HG03378 (cell line): ENCODE results near the gene ASCC1.
"Not testable (repeated sequence)": the region's sequence is repeated elsewhere in the genome, so short reads cannot be mapped to it uniquely, and the experiment has no call there.

Source experiments
- ATAC-seq: cut with Tn5 transposase; IDR thresholded peaks from one replicate; pipeline ENCODE4 v1.9.1; 2021; ENCODE audit warnings: mild to moderate bottlenecking, moderate library complexity; ENCODE audit not compliant: unreplicated experiment

The ASCC1 gene

GRCh38 chr10:72173619-72174296 is 42.3 kb downstream of the ASCC1 start:
- ATAC-seq: no peak

- no peak for ATAC-seq
Observed at GRCh38 chr10:72173262-72173618, 42.8 kb downstream of the ASCC1 start.

GRCh38 chr10:72171175-72171630 is 44.9 kb downstream of the ASCC1 start:
- no peak for ATAC-seq

GRCh38 chr10:72170733-72171132 is 45.3 kb downstream of the ASCC1 start:
- no peak for ATAC-seq

GRCh38 chr10:72170263-72170662 is 45.8 kb downstream of the ASCC1 start:
- no peak for ATAC-seq

GRCh38 chr10:72167118-72167517 is 49.0 kb downstream of the ASCC1 start:
- ATAC-seq: no peak

GRCh38 chr10:72164617-72165016 is 51.5 kb downstream of the ASCC1 start:
- no peak for ATAC-seq

- peak; percentile 74 for ATAC-seq
Observed at GRCh38 chr10:72162978-72163377, 53.1 kb downstream of the ASCC1 start.

- no peak for ATAC-seq
Observed at GRCh38 chr10:72158176-72158575, 57.9 kb downstream of the ASCC1 start.

GRCh38 chr10:72156223-72156622 is 59.9 kb downstream of the ASCC1 start:
- no peak for ATAC-seq

GRCh38 chr10:72152286-72152685 is 63.8 kb downstream of the ASCC1 start:
- ATAC-seq: no peak

GRCh38 chr10:72150746-72151478 is 65.2 kb downstream of the ASCC1 start:
- not testable (repeated sequence) for ATAC-seq

- not testable (repeated sequence) for ATAC-seq
Observed at GRCh38 chr10:72147324-72147584, 68.8 kb downstream of the ASCC1 start.

GRCh38 chr10:72146559-72147323 is 69.3 kb downstream of the ASCC1 start:
- ATAC-seq: no peak

- no peak for ATAC-seq
Observed at GRCh38 chr10:72146071-72146470, 70.0 kb downstream of the ASCC1 start.

GRCh38 chr10:72145657-72146056 is 70.4 kb downstream of the ASCC1 start:
- ATAC-seq: no peak

GRCh38 chr10:72140850-72141249 is 75.2 kb downstream of the ASCC1 start:
- no peak for ATAC-seq

GRCh38 chr10:72140174-72140573 is 75.9 kb downstream of the ASCC1 start:
- no peak for ATAC-seq

- ATAC-seq: no peak
Observed at GRCh38 chr10:72137583-72137982, 78.5 kb downstream of the ASCC1 start.

- not testable (repeated sequence) for ATAC-seq
Observed at GRCh38 chr10:72136225-72136624, 79.9 kb downstream of the ASCC1 start.

GRCh38 chr10:72134785-72135767 is 81.0 kb downstream of the ASCC1 start:
- ATAC-seq: no peak
